HG02759 (cell line): ENCODE measurements around the gene HCN3.
"Not testable (repeated sequence)": the region's sequence is repeated elsewhere in the genome, so short reads cannot be mapped to it uniquely, and the experiment has no call there.

Experiments
- ATAC-seq: cut with Tn5 transposase; IDR thresholded peaks from one replicate; pipeline ENCODE4 v1.9.1; 2021; ENCODE audit warnings: mild to moderate bottlenecking, moderate library complexity; ENCODE audit not compliant: unreplicated experiment

The HCN3 gene

DNA sequence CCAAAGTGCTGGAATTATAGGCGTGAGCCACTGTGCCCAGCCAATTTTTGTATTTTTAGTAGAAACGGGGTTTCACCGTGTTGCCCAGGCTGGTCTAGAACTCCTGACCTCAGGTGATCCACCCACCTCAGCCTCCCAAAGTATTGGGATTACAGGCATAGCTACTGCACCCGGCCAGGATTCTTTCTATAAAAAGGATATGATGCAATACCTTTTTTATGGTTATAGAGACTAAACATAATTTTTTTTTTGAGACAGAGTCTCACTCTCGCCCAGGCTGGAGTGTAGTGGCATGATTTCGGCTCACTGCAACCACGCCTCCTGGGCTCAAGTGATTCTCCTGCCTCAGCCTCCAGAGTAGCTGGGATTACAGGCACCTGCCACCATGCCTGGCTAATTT lies 51.6 kb downstream of the HCN3 start:
- not testable (repeated sequence) for ATAC-seq

DNA sequence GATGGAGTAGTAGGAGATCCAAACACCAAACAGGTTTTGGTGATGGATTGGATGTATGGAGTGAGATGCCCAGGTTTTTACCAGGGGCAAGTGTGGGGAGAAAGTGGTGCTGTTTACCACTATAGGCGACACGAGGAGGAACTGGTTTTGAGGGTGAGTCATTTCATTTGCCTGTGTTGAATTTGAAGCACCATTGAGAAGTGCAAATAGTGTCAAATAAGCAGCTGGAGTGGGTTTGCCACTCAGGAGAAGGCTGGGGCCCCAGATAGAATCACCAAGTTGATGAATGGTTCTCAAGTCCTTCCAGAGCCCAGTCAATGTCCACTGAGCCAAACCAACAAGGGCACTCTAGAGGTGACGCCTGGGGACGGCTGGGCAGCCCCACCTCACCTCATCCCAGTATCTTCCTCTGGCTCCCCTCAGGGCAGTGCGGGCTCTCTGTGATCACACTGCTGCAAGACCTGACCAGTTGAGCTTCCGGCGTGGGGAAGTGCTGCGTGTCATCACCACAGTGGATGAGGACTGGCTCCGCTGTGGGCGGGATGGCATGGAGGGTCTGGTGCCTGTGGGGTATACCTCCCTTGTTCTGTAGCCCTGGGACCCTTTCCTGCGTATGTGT lies 52.8 kb downstream of the HCN3 start:
- no peak for ATAC-seq

DNA sequence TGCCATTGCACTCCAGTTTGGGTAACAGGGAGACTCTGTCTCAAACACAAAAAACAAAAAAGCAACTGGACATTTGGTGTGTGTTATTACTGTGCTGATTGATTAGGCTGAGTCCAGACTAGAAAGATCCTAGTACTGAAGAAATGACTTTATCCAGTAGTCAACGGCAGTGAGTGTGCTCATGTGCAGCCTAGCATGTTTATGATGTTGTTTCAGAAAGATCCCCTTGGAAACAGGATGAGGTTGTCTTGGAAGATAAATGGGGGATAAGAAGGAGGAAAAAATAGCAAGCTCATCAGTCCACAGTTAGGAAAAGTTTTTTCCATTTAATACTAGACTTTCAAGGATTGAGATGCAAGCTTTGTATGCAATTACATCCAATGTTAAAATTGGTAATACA lies 57.7 kb downstream of the HCN3 start:
- ATAC-seq: no peak
